Sigmoid colon (tissue), 7 donors: ENCODE measurements around the gene SERPINB5. TPM values are rescaled to one million over a fixed set of nuclear protein-coding genes. Genes with fewer than 3 reads are reported as not detected.

Source experiments
- DNase-seq: peaks from one replicate; pipeline ENCODE4 v3.0.0-alpha.2; 2019
- H3K27ac ChIP-seq, 4 donors: fragments of 200-600 bp; sonication (generic); one replicate each; pipeline ENCODE4 v1.5.1; 2016 to 2019; ENCODE audit warnings: mild to moderate bottlenecking in 1 of 4
- H3K27me3 ChIP-seq, 3 donors: fragments of 200-600 bp; sonication (generic); one replicate each; pipeline ENCODE4 v1.5.1; 2019; ENCODE audit warnings: mild to moderate bottlenecking in 1 of 3
- H3K36me3 ChIP-seq, 4 donors: fragments of 200-600 bp; sonication (generic); one replicate each; pipeline ENCODE4 v1.5.1; 2016 to 2019
- H3K4me1 ChIP-seq, 4 donors: fragments of 200-600 bp; sonication (generic); one replicate each; pipeline ENCODE4 v1.5.1; 2017 to 2019
- H3K4me3 ChIP-seq, 4 donors: fragments of 200-600 bp; sonication (generic); one replicate each; pipeline ENCODE4 v1.5.1; 2017 to 2019; ENCODE audit warnings: mild to moderate bottlenecking in 2 of 4, moderate library complexity in 1 of 4
- H3K9me3 ChIP-seq, 4 donors: fragments of 200-600 bp in 3 of 4; sonication (generic) in 3 of 4; one replicate each; pipeline versions ENCODE4 v1.5.1 to v1.6.1; 2013 to 2019
- CTCF ChIP-seq, 4 experiments: fragments of 450-650 bp in 3 of 4; fragments of 200-600 bp in 1 of 4; IDR thresholded peaks; one replicate each; pipeline ENCODE4 v1.5.1; 2016 to 2019; ENCODE audit warnings: antibody characterized with exemption in 4 of 4, mild to moderate bottlenecking in 3 of 4, moderate library complexity in 2 of 4
- EP300 ChIP-seq, 4 donors: sonication (generic); formaldehyde crosslinking; IDR thresholded peaks; one replicate each; pipeline ENCODE4 v1.6.1; 2017; ENCODE audit warnings: antibody characterized with exemption in 4 of 4
- POLR2A ChIP-seq, 2 donors: fragments of 450-650 bp; IDR thresholded peaks; one replicate each; pipeline ENCODE4 v1.6.1; 2016; ENCODE audit warnings: antibody characterized with exemption in 2 of 2, mild to moderate bottlenecking in 2 of 2, moderate library complexity in 2 of 2
- POLR2AphosphoS5 ChIP-seq, 4 donors: sonication (generic); formaldehyde crosslinking; IDR thresholded peaks; one replicate each; pipeline ENCODE4 v1.6.1; 2017; ENCODE audit warnings: antibody characterized with exemption in 4 of 4
- whole genome bisulfite sequencing, 2 donors: extraction: QIAGEN DNeasy Blood & Tissue Kit; methylation state at CpG; one replicate each; pipeline ENCODE4 v1.1.7; 2013; 5-methylcytosine and 5-hydroxymethylcytosine counted together
- intact Hi-C: fragments of 100-400 bp; cut with DNase I; formaldehyde crosslinking; loops from one replicate; pipeline ENCODE4 v1.15.1; 2023
- polyA plus RNA-seq, 3 donors: library from polyadenylated mRNA; stranded (reverse); fragments of 200-250 nt; gene quantifications; one replicate each; pipeline ENCODE4 v1.2.3, GENCODE V29; 2013
- total RNA-seq, 4 donors: library from RNA; depleted of rRNA; stranded (reverse); fragments of >200 nt; gene quantifications; one replicate each; pipeline ENCODE4 v1.1.0, GENCODE V29; 2016
- donor health status: healthy with polysubstance abuse.
- donor health status: Bipolar disorder and iron deficiency.
- donor health status: healthy.

SERPINB5 gene
- total and polyA plus RNA-seq, 7 donors = 1.2 to 2.9 (median 1.6) TPM; not detected in 4

DNA sequence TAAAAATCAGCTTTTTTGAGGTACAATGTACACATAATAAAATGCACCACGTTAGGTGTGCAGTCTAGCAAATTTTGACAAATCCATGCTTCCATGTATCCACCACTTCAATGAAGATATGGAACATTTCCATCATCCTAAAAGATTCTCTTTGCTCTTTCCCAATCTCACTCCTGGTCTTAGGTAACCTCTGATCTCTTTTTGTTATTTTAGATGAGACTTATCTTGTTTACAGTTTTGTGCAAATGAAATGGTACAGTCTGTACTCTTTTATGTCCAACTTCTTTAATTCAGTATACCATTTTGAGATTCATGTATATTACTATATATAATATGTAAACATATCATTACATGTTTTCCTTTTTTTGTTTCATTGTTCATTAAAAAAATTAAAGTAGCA lies 16.3 kb upstream of the SERPINB5 start:
- DNase-seq = no peak
- H3K27me3 ChIP-seq = no peaks in the 10 kb centered on the region
- no peaks in the 10 kb centered on the region for H3K36me3 ChIP-seq
- H3K9me3 ChIP-seq = no peaks in the 10 kb centered on the region
- no peaks in the 10 kb centered on the region for H3K4me1 ChIP-seq
- no peak overlapping the region for H3K27ac ChIP-seq
- intact Hi-C loops = no loop called here
- no peak overlapping the region for H3K4me3 ChIP-seq
- WGBS, 2 donors = 83 to 86% methylated on average over 1 of the region's 1 CpG
- TF ChIP-seq POLR2A (IDR thresholded peaks at IDR 0.05) (no peak), CTCF (IDR thresholded peaks at IDR 0.05) (no peak), EP300 (IDR thresholded peaks at IDR 0.05) (no peak), POLR2AphosphoS5 (IDR thresholded peaks at IDR 0.05) (no peak)

DNA sequence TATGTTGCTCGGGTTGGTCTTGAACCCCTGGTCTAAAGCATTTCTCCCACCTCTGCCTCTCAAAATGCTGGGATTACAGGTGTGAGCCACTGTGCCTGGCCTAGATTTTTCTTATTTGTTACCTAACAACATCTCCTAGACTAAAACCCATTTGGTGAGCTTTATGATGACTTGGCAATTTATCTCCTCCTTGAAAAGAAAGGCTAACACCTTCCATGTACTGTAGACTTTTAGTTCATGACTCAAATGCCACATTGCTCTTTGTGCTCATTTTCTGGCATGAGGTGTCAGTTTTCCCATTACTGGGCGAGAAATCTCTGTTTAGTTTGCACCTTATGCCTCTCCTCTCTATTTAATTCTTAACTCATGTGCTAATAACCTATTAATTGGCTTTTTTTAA lies 12.3 kb upstream of the SERPINB5 start:
- Histone ChIP-seq H3K4me3 (no peak overlapping the region), H3K36me3 (no peaks in the 10 kb centered on the region), H3K27ac (no peak overlapping the region), H3K4me1 (no peaks in the 10 kb centered on the region), H3K27me3 (no peaks in the 10 kb centered on the region), H3K9me3 (no peaks in the 10 kb centered on the region)
- WGBS, 2 donors = 90 to 95% methylated on average over 2 of the region's 2 CpGs
- TF ChIP-seq POLR2A (IDR thresholded peaks at IDR 0.05) (no peak), POLR2AphosphoS5 (IDR thresholded peaks at IDR 0.05) (no peak)
- DNase-seq = no peak
- intact Hi-C loops = no loop called here

- no peak overlapping the region for H3K4me3 ChIP-seq
- DNase-seq = no peak
- H3K4me1 ChIP-seq = no peaks in the 10 kb centered on the region
- no peak overlapping the region for H3K27ac ChIP-seq
- intact Hi-C loops = no loop called here
- TF ChIP-seq EP300 (IDR thresholded peaks at IDR 0.05) (no peak), POLR2A (IDR thresholded peaks at IDR 0.05) (no peak), CTCF (IDR thresholded peaks at IDR 0.05) (no peak), POLR2AphosphoS5 (IDR thresholded peaks at IDR 0.05) (no peak)
- no peaks in the 10 kb centered on the region for H3K36me3 ChIP-seq
- H3K27me3 ChIP-seq = no peaks in the 10 kb centered on the region
- H3K9me3 ChIP-seq = no peaks in the 10 kb centered on the region
- WGBS, 2 donors = 74 to 88% methylated on average over 2 of the region's 2 CpGs
Observed at GRCh38 chr18:63465059-63465458, 11.7 kb upstream of the SERPINB5 start.

GRCh38 chr18:63467699-63468098 lies 9.1 kb upstream of the SERPINB5 start:
- no peaks in the 10 kb centered on the region for H3K27me3 ChIP-seq
- 83 to 87% methylated on average over 4 of the region's 4 CpGs for WGBS, 2 donors
- H3K4me1 ChIP-seq = no peaks in the 10 kb centered on the region
- no peak for DNase-seq
- TF ChIP-seq POLR2AphosphoS5 (IDR thresholded peaks at IDR 0.05) (no peak), CTCF (IDR thresholded peaks at IDR 0.05) (no peak), POLR2A (IDR thresholded peaks at IDR 0.05) (no peak), EP300 (IDR thresholded peaks at IDR 0.05) (no peak)
- no peak overlapping the region for H3K27ac ChIP-seq
- no peaks in the 10 kb centered on the region for H3K36me3 ChIP-seq
- no peak overlapping the region for H3K4me3 ChIP-seq
- no peaks in the 10 kb centered on the region for H3K9me3 ChIP-seq
- intact Hi-C loops = no loop called here

DNA sequence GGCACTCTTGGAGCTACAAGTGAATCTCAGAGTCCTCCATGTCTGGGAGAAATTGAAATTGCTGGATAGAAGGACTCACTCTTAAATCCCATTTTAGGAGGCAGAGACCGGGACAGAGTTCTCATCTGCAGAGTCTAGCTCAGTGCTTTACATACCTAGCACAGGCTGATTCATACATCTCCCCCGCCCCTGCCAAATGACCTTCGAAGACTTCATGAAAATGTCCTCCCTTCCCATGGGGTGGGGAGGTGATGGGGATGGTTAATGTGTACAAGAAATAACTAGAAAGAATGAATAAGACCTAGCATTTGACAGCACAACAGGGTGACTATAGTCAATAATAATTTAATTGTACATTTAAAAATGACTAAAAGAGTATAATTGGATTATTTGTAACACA lies 8.2 kb upstream of the SERPINB5 start:
- 91 to 95% methylated on average over 3 of the region's 3 CpGs for WGBS, 2 donors
- Histone ChIP-seq H3K4me3 (no peak overlapping the region), H3K27me3 (no peaks in the 10 kb centered on the region), H3K36me3 (no peaks in the 10 kb centered on the region), H3K9me3 (no peaks in the 10 kb centered on the region), H3K4me1 (no peaks in the 10 kb centered on the region), H3K27ac (no peak overlapping the region)
- TF ChIP-seq POLR2AphosphoS5 (IDR thresholded peaks at IDR 0.05) (no peak), EP300 (IDR thresholded peaks at IDR 0.05) (no peak), POLR2A (IDR thresholded peaks at IDR 0.05) (no peak), CTCF (IDR thresholded peaks at IDR 0.05) (no peak)
- intact Hi-C loops = no loop called here
- no peak for DNase-seq
